Brain microvascular endothelial cell (primary cell): Measurements from ENCODE around the gene SWSAP1.

Experiments used
- DNase-seq: peaks from one replicate; pipeline ENCODE4 v3.0.0-alpha.2; 2020
- H3K27ac ChIP-seq: fragments of 250-450 bp; sonication (Bioruptor Pico); 2 replicates; pipeline ENCODE4 v1.5.1; 2020; ENCODE audit warnings: mild to moderate bottlenecking, moderate library complexity
- H3K27me3 ChIP-seq: fragments of 250-450 bp; sonication (Bioruptor Pico); replicated peaks from 2 replicates; pipeline ENCODE4 v1.5.1; 2020; ENCODE audit warnings: mild to moderate bottlenecking
- H3K36me3 ChIP-seq: fragments of 250-450 bp; sonication (Bioruptor Pico); replicated peaks from 2 replicates; pipeline ENCODE4 v1.5.1; 2020; ENCODE audit warnings: mild to moderate bottlenecking
- H3K4me3 ChIP-seq: 2 replicates; pipeline ENCODE4 v1.5.1; 2011; ENCODE audit warnings: low read depth, mild to moderate bottlenecking, control low read depth, low read length, moderate library complexity
- in situ Hi-C: cut with HindIII; loops from 2 replicates; pipeline ENCODE4 v1.10.0; 2017; ENCODE audit warnings: low sequenced_read_pairs, low pct_ligation_motif_present
- TF ChIP-seq, protein P1 (sequence below): IDR thresholded peaks from 2 replicates; pipeline ENCODE4 v1.5.1; 2011; ENCODE audit warnings: low read depth, mild to moderate bottlenecking, moderate library complexity, low read length, control low read depth, inconsistent platforms; ENCODE audit errors: missing control alignments

SWSAP1 gene

DNA sequence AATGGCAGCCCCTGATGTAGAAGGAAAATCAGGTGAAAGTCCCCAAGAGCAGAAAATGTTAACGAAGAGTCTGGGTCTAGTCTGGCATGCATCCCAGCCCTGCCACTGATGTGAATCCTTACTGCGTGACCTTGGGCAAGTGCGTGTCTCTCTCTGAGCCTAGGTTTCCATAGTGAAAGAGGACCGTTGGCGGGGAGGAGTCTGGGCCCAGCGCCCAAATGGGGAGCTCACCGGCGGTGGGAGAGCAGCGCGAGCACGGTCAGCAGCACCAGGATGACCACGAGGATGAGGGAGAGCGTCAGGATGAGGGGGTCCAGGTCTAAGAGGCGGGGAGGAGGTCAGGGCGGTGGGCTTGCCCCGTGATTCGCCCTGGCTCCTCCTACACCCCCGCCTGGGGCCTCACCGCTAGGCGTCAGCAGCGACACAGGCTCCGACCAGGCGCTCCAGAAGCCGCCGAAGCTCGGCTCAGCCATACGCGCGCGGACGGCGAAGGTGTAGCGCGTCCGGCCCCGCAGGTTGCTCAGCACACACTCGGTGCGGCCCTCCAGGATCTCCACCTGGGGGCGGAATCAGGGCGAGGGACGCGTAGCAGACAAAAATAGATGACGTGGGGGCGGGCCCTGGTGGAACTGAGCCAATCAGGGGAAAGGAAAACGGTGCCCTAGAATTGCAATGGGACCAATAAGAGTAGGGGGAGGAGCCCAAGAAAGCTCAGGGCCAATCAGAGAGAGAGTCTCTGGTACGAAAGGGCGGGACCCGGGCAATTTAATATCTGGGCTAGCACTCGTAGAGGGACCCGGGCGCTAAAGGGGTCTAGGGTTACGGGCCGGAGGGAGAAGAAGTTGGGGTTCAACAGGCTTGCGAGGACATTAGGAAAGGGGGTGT is 6.4 kb downstream of the SWSAP1 start:
- Histone ChIP-seq H3K36me3 (no peaks in the 10 kb centered on the region), H3K4me3 (peak overlapping the region; percentile 77), H3K27me3 (no peaks in the 10 kb centered on the region), H3K27ac (peak overlapping the region; percentile 74)
- peak; percentile 97 for DNase-seq
- TF ChIP-seq, protein P1, sequence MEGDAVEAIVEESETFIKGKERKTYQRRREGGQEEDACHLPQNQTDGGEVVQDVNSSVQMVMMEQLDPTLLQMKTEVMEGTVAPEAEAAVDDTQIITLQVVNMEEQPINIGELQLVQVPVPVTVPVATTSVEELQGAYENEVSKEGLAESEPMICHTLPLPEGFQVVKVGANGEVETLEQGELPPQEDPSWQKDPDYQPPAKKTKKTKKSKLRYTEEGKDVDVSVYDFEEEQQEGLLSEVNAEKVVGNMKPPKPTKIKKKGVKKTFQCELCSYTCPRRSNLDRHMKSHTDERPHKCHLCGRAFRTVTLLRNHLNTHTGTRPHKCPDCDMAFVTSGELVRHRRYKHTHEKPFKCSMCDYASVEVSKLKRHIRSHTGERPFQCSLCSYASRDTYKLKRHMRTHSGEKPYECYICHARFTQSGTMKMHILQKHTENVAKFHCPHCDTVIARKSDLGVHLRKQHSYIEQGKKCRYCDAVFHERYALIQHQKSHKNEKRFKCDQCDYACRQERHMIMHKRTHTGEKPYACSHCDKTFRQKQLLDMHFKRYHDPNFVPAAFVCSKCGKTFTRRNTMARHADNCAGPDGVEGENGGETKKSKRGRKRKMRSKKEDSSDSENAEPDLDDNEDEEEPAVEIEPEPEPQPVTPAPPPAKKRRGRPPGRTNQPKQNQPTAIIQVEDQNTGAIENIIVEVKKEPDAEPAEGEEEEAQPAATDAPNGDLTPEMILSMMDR, result peak; percentile 77
- in situ Hi-C loops, result no loop called here

GRCh38 chr19:11382898-11383705 is 8.6 kb downstream of the SWSAP1 start:
- no peak overlapping the region for H3K27ac ChIP-seq
- in situ Hi-C loops, result no loop called here
- no peaks in the 10 kb centered on the region for H3K36me3 ChIP-seq
- TF ChIP-seq, protein P1, result peak; percentile 81
- H3K27me3 ChIP-seq, result no peaks in the 10 kb centered on the region
- H3K4me3 ChIP-seq, result peak overlapping the region; percentile 45
- DNase-seq, result no peak

DNA sequence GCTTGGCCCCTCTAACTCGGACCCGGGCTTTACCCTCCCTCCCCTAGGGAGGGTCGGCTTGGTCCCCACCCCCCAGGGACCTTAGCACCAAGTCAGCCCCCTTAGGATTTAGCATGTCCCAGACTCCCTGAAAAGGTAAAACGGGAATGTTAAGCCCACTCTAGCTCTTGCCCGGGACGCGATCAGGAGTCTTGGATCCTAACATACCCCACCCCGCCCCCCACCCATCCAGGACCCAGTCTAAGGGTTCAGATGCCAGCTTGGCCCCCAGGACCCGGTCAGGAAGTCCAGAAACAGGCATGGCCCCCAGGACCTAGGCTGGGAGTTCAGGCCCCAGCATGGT is 9.2 kb downstream of the SWSAP1 start:
- in situ Hi-C loops, result no loop called here
- no peaks in the 10 kb centered on the region for H3K36me3 ChIP-seq
- H3K27ac ChIP-seq, result no peak overlapping the region
- no peaks in the 10 kb centered on the region for H3K27me3 ChIP-seq
- TF ChIP-seq, protein P1, result no peak
- no peak for DNase-seq
- H3K4me3 ChIP-seq, result peak overlapping the region; percentile 45

DNA sequence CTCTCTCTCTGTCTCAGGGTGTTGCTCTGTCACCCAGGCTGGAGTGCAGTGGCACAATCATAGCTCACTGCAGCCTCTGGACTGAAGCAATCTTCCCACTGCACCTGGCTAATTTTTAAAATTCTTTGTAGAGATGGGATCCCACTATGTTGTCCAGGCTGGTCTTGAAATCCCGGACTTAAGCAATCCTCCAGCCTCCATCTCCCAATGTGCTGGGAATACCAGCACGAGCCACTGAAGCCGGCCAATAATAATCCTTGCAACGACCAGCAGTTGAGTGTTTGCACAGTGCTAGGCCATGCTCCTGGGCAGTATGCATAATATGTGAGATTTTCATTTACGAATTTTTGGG is 10.3 kb downstream of the SWSAP1 start:
- in situ Hi-C loops, result no loop called here

GRCh38 chr19:11387162-11388034 is 12.9 kb downstream of the SWSAP1 start:
- H3K4me3 ChIP-seq, result no peak overlapping the region

More for the DNA sequence above, 10.3 kb downstream of the SWSAP1 start:
- Histone ChIP-seq H3K27ac (no peak overlapping the region), H3K27me3 (no peaks in the 10 kb centered on the region), H3K36me3 (no peaks in the 10 kb centered on the region), H3K4me3 (no peak overlapping the region)
- DNase-seq, result no peak
- TF ChIP-seq, protein P1, result no peak

More at GRCh38 chr19:11387162-11388034, 12.9 kb downstream of the SWSAP1 start:
- in situ Hi-C loops, result no loop called here
- no peaks in the 10 kb centered on the region for H3K36me3 ChIP-seq
- TF ChIP-seq, protein P1, result no peak
- DNase-seq, result no peak
- H3K27ac ChIP-seq, result no peak overlapping the region
- H3K27me3 ChIP-seq, result no peaks in the 10 kb centered on the region
